Measurements from ENCODE around the gene INPP5D. TPM values are rescaled to one million over a fixed set of nuclear protein-coding genes. Genes with fewer than 3 reads are reported as not detected.

INPP5D gene
- total RNA-seq, 3 donors from 2014 or later = 8.2 to 14.4 (median 9.1) TPM

DNA sequence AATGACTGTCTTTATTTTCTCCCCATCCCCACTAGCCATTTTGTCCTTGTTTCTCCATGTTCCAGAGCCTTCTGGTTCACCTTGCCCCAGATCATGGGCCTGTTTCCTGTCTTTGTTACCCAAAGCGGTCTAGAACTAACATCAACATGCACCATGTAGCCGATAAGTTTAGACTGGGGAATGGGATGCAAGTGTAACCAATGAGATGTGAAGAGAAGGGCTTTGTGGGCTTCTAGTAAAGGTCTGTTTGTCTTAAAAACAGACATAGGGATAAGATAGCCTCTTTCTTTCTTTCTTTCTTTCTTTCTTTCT lies 25.7 kb downstream of the INPP5D start:
- ATAC-seq (no peak), DNase-seq (no peak)
- no peaks in the 10 kb centered on the region for H3K36me3 ChIP-seq (ENCODE audit: low read depth)
- peaks cover 17% of the 10 kb centered on the region for H3K4me1 ChIP-seq (ENCODE audit: low read depth)
- H3K9me3 ChIP-seq = no peaks in the 10 kb centered on the region
- H3K4me3 ChIP-seq = no peak overlapping the region
- no peak for TF ChIP-seq CTCF (IDR thresholded peaks at IDR 0.05)
- intact Hi-C loops (cut with DNase I, micrococcal nuclease) = no loop called here

DNA sequence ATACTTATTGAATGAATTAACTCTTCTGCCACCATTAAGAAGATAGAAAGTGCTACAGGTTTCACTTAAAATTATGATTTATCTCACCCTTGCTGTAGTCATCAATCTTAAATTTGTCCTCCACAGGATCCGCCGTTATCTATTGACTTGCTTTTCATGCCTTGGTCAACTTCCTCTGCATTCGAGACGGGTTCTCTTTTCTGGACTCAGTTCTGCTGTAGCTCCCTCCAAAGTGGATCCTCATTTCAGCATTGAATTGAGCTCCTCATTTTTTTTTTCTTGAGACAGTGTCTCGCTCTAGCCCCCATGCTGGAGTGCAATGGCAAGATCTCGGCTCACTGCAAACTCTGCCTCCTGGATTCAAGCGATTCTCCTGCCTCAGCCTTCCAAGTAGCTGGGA lies 27.6 kb downstream of the INPP5D start:
- Histone ChIP-seq H3K4me1 (ENCODE audit: low read depth) (peaks cover 14% of the 10 kb centered on the region), H3K4me3 (no peak overlapping the region), H3K9me3 (no peaks in the 10 kb centered on the region), H3K36me3 (ENCODE audit: low read depth) (no peaks in the 10 kb centered on the region)
- intact Hi-C loops (cut with DNase I, micrococcal nuclease) = no loop called here
- ATAC-seq (no peak), DNase-seq (no peak)
- no peak for TF ChIP-seq CTCF (IDR thresholded peaks at IDR 0.05)

- Histone ChIP-seq H3K4me3 (no peak overlapping the region), H3K4me1 (ENCODE audit: low read depth) (peaks cover 8% of the 10 kb centered on the region), H3K36me3 (ENCODE audit: low read depth) (no peaks in the 10 kb centered on the region), H3K9me3 (no peaks in the 10 kb centered on the region)
- intact Hi-C loops (cut with DNase I, micrococcal nuclease) = no loop called here
- ATAC-seq (no peak), DNase-seq (no peak)
- TF ChIP-seq CTCF (IDR thresholded peaks at IDR 0.05) = no peak
Observed at GRCh38 chr2:233088972-233089345, 28.8 kb downstream of the INPP5D start.

DNA sequence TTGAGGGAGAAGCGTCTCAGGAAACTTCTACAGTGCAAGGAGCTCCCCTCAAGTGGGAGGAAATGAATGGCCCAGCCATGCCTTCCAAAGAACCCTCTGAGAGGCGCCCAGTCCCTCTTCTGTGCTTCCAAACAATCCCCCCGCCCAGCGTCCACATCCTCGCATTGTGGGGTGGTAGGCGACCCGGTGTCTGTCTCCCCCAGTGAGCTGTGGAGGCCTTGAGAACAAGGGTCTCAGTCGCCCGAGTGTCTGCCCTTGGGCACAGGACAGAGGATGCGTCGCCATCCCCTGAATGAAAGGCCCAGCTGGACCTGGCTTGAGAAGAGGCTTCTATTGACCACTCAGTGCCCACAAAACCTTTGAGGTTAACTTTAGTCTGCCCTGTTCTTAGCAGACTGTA lies 29.7 kb downstream of the INPP5D start:
- DNase-seq (no peak), ATAC-seq (no peak)
- peaks cover 8% of the 10 kb centered on the region for H3K4me1 ChIP-seq (ENCODE audit: low read depth)
- H3K9me3 ChIP-seq = no peaks in the 10 kb centered on the region
- no peaks in the 10 kb centered on the region for H3K36me3 ChIP-seq (ENCODE audit: low read depth)
- TF ChIP-seq CTCF (IDR thresholded peaks at IDR 0.05) = no peak
- intact Hi-C loops (cut with DNase I, micrococcal nuclease) = no loop called here
- H3K4me3 ChIP-seq = no peak overlapping the region

- no peak overlapping the region for H3K4me3 ChIP-seq
- ATAC-seq (no peak), DNase-seq (no peak)
- intact Hi-C loops (cut with DNase I, micrococcal nuclease) = no loop called here
- no peaks in the 10 kb centered on the region for H3K9me3 ChIP-seq
- H3K36me3 ChIP-seq (ENCODE audit: low read depth) = no peaks in the 10 kb centered on the region
- peaks cover 8% of the 10 kb centered on the region for H3K4me1 ChIP-seq (ENCODE audit: low read depth)
- no peak for TF ChIP-seq CTCF (IDR thresholded peaks at IDR 0.05)
Observed at GRCh38 chr2:233090879-233091278, 30.7 kb downstream of the INPP5D start.

DNA sequence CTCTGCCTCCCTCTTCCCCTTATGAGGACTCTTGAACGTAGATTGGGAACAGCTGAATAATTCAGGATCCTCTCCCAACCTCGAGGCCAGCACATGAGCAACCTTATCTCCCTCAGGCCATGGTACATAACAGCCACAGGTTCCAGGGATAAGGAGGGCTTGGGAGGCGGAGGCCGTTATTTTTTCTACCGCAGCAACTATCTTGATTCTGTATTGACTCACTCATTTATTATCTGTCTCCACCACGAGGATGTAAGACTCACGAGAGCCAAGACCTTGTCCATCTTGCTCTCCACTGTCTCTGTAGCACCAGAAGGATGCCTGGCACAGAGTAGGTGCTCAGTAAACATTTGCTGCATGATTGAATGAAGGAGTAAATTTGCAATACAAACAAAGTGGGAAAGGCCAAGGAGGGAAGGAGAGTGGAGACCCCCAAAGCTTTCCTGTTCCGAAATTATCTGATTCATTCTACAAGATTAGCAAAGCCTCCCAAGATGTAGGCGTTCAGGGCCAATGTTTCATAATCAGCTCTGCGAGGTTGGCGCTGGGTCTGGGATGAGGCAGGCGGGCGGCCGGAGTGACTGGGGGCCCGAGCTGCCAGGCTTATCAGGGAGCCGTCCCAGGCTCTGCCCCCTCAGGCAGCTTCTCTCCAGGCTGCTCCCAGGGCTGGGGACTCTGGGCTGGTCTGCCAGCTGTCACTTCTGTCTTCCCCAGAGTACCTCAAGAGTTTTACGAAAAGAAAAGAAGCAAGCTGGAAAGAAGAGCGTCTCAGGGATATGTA lies 31.6 kb downstream of the INPP5D start:
- no peak for DNase-seq
- no peaks in the 10 kb centered on the region for H3K9me3 ChIP-seq
- no peaks in the 10 kb centered on the region for H3K36me3 ChIP-seq (ENCODE audit: low read depth)
- peaks cover 4% of the 10 kb centered on the region for H3K4me1 ChIP-seq (ENCODE audit: low read depth)
- ATAC-seq = no peak
- TF ChIP-seq CTCF (IDR thresholded peaks at IDR 0.05) = no peak
- H3K4me3 ChIP-seq = no peak overlapping the region
- intact Hi-C loops (cut with DNase I, micrococcal nuclease) = no loop called here
